NCI-H1417 treated with DMSO at 0.1 percent for 48 hours (cell line): ENCODE data around the gene STK39.

Experiments
- DNase-seq: peaks from one replicate; lab custom pipeline; 2025; lab: John Stamatoyannopoulos, UW

STK39 gene

DNA sequence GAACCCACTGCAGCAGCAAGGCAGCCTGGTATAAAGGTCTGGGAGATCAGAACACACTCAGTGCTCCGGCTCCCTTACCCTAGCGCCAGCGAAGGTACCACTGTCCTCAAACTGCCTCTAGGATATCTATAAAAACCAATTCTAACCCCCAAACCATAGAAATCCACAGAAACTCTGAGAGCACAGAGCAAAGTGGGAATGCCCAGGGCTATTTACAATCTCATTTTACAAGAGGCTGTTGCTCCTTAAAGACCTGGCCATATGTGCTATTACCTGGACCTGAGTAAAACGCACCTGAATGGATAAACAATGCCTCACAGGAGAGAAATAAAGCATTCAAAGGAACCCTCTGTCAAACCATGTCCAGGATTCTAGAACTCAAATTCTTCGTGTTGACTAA lies 4.3 kb downstream of the STK39 start:
- no peak for DNase-seq

DNA sequence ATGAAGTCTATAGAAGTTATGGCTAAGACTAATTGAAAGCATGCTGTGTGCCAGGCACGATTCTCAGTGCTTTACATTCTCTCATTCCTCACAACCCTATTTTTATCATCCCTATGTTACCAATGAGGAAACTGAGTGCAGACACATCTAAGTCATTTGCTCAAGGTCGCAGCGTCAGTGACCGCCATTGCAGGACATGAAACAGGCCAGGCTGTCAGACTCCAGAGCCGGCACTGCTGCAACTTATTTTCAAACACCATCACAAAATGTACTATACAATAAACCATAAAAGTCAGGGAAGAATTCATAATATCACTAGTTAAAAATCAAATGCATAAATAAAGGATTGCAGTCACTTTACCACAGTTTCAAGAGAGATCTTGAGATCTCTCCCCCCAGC lies 5.6 kb downstream of the STK39 start:
- DNase-seq = no peak

GRCh38 chr2:168241208-168241607 lies 6.2 kb downstream of the STK39 start:
- DNase-seq = no peak

GRCh38 chr2:168239281-168239680 lies 8.1 kb downstream of the STK39 start:
- DNase-seq = no peak

GRCh38 chr2:168237741-168238140 lies 9.7 kb downstream of the STK39 start:
- no peak for DNase-seq

DNA sequence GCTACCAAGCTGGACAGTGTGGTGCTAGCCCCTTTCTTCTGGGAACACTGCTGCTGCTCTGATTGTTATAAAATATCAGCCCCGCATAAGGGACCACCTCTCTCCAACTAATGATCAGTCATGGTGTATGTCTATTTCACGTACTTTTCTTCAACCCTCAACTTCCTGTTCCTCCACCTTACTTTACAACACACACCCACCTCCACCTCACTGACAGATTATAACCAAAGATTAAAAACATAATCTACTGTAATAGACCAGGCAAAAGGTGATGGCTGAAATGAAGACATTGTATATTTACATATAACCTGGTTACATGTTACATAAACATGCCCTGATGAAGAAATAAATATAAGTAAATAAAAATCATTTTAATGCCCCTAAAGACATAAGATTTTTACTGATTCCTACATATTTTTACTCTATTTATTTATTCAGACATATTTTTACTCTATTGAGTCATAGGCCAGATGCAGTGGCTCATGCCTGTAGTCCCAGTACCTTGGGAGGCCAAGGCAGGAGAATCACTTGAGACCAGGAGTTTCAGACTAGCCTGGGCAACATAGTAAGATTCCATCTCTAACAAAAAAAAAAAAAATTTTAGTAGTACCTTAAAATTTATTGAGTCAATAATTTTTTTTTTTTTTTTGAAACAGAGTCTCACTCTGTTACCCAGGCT lies 12.8 kb downstream of the STK39 start:
- no peak for DNase-seq

GRCh38 chr2:168233726-168234406 lies 13.5 kb downstream of the STK39 start:
- no peak for DNase-seq

DNA sequence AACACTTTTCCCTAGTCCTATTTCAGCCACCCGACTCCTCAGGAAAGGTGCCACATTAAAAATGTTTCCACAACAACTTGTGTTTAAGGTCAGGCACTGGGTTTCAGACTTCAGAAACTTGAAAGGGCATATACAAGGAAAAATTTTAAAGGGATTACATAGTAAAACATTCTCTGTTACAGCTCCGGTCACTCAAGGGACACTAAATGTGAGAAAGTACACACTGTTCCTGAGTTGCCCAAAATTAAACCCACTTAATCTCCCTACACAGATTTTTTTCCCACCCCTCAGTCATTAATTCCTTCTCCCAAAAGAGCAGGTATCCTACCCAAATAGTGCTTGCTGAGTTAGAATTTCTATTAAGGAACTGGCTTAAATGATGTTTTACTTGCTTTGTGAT lies 14.2 kb downstream of the STK39 start:
- no peak for DNase-seq

DNA sequence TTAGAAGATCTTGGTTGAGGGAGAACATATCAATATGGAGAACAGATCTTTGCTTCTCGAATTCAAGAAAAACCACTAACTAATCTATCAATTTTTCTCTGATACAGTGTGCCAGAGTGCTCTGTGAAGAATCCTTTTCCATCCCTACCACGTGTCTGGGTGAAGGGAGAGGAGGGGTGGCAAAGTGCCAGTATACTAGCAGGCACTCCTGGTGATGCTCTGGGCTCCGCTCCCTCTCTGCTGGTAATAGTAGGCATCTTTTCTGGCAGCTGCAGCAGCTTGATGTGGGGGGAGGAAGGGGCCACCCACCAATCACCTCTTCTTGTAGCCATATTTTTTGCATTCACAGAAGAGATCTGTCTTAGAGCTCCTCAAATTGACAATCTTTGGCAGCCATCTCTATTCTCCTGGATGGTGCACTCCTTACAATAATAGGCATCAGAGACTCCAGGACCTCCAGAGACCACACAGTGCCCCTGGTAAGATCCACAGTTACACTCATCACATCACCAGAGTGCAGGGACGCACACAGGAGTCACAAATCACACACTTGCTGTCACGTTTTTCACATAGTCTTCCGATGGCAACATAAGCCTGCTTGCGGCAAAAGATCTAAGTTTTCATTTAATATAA lies 15.7 kb downstream of the STK39 start:
- DNase-seq = no peak

DNA sequence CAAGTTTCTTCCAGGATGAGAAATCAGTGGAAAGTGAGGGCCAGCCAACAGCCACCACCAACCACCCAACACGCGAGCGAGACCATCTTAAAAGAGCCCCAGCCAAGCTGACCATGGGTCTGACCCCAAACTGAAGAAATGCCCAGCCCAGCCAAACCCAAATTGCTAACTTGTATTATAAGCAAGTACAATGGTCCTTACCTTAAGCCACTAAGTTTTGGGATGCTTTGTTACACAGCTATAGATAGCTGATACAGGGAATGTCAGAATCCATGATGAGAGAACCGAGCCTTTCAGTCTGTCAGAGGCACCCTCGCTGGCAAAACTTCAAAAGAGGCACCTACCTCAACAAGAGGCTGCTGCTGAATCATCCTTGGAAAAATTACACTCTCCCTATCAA lies 17.0 kb downstream of the STK39 start:
- no peak for DNase-seq

- DNase-seq = no peak
Measured at GRCh38 chr2:168224346-168224745, 23.0 kb downstream of the STK39 start.

DNA sequence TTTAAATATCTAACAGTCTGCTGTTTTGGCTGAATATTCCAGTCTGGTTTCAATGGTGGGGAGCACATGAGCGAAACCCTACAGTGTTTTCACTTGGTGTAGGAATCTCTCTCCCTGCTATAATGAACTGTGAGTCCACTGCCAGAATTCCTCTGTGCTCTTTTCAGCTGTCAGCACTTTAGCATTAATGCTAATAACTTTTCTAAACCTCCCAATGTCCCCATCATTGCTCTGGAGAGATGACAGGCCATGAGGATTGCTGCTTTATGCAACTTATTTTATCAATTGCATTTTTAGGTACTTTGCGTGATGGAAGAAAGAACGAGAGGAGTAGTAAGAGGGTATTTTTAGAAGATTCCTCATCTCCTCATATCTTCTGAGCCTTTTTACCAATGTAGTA lies 25.3 kb downstream of the STK39 start:
- DNase-seq = no peak

- no peak for DNase-seq
Measured at GRCh38 chr2:168220965-168221819, 26.2 kb downstream of the STK39 start.

- no peak for DNase-seq
Measured at GRCh38 chr2:168217920-168218319, 29.5 kb downstream of the STK39 start.

DNA sequence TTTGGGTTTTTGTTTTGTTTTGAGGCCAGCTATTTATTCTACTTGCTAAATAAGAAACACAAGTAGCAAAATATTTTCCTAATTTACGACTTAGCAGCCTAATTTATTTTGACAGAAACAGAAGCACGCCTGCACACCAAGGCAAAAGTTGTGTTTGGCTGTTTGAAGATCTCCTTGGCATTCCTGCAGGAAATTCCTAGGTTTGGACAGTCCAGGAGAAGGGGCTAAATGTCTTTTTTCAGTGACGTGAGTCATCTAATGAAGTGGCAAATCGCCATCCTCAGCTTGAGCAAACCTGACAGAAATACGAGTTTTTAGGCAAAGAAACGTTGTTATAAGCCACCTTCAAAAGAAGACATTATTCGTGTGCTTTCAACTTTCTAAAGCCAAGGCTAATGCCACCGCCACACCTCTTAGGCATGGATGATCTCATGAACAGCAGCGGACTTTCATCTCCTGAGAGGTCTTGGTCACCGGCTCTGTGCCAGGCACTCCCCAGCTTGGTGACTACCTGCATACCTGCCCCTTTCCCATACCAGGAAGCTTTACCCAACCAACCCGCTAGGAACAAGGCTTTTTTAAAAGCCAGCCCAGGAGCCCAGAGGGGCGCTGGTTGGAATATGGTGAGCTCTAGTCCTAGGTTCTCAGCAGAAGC lies 30.9 kb downstream of the STK39 start:
- DNase-seq = no peak

DNA sequence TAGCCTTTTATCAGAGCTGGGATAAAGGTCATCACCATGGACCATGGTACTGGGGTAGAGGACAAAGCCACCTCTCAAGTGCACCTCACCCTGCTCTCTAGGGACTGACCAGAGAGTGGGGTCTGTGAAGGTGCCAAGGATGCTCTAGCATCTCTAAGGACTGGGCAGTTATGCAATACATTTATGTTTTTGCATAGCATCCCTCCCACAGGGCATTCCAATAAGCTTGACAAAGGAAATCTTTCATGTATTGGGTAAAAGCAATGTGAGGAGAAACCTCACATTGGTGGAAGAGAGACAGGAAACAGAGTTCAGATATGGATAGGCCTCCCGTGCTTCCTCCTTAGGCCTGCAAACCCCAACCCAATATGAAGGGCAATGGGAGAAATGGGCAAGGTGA lies 31.6 kb downstream of the STK39 start:
- DNase-seq = no peak

GRCh38 chr2:168212866-168213265 lies 34.5 kb downstream of the STK39 start:
- DNase-seq = no peak

GRCh38 chr2:168212167-168212566 lies 35.2 kb downstream of the STK39 start:
- DNase-seq = no peak

DNA sequence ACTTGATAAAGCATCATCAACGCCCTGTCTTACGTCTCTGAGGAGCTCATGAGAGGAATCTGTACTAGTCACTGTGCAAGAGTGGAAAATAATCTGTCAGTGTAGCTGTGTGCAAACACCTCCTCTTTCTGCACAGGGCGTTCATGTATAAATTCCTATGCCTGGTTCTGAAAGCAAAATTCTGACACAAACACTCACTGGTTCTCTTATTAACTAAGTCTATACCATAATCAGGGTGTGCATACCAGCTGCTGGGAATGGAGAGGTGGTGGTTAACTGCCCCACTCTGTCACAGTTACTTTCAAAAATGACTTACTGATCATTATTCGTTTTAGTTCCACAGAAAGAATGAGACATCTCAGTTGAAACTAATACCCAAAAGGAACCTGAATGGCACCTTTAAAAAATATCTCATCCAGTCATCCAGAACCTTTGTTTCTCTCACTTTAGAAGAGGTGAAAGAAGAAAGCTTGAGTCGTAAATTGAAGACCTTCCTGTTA lies 35.7 kb downstream of the STK39 start:
- DNase-seq = no peak

- DNase-seq = no peak
Measured at GRCh38 chr2:168210895-168211570, 36.4 kb downstream of the STK39 start.

DNA sequence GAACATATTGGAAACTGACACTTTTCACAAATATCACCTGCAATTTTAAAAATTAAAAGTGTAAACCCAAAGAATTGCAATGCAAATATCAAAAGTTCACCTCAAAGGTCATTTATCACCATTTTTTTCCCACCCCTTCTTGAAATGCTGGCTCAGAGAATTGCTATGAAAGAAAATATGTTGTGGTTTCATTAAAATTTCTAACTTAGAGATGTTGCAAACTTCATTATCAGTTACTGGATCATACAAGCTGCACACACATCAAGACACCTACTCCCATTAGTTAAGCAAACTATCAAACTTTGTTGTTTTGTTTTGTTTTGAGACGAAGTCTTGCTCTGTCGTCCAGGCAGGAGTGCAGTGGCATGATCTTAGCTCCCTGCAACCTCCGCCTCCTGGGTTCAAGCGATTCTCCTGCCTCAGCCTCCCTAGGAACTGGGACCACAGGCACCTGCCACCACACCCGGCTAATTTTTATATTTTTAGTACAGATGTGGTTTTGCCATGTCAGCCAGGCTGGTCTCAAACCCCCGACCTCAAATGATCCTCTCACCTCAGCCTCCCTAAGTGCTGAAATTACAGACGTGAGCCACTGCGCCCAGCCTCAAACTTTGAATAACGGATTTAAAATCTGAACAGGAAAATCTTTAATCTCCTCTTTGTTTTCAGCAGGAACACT lies 37.0 kb downstream of the STK39 start:
- DNase-seq = no peak
